Ascending aorta (tissue), 2 donors: ENCODE measurements around the gene ZNF239. TPM values are rescaled to one million over a fixed set of nuclear protein-coding genes. Genes with fewer than 3 reads are reported as not detected.

Experiments used
- DNase-seq, 2 donors: peaks; one replicate each; pipeline ENCODE4 v3.0.0-alpha.2; 2019; ENCODE audit warnings: low spot score in 2 of 2
- H3K27ac ChIP-seq, 2 donors: fragments of 200-600 bp; sonication (generic); one replicate each; pipeline ENCODE4 v1.5.1; 2016 to 2017; ENCODE audit warnings: mild to moderate bottlenecking in 1 of 2
- H3K27me3 ChIP-seq: fragments of 200-600 bp; sonication (generic); one replicate; pipeline ENCODE4 v1.5.1; 2017
- H3K36me3 ChIP-seq, 2 donors: fragments of 200-600 bp; sonication (generic); one replicate each; pipeline ENCODE4 v1.5.1; 2016
- H3K4me1 ChIP-seq, 2 donors: fragments of 200-600 bp; sonication (generic); one replicate each; pipeline ENCODE4 v1.5.1; 2016 to 2017; ENCODE audit warnings: mild to moderate bottlenecking in 1 of 2
- H3K4me3 ChIP-seq, 2 donors: fragments of 200-600 bp; sonication (generic); one replicate each; pipeline ENCODE4 v1.5.1; 2016 to 2017; ENCODE audit warnings: mild to moderate bottlenecking in 1 of 2
- H3K9me3 ChIP-seq, 2 donors: fragments of 200-600 bp; sonication (generic); one replicate each; pipeline ENCODE4 v1.5.1; 2016
- CTCF ChIP-seq, 3 experiments: fragments of 200-600 bp in 2 of 3; fragments of 450-650 bp in 1 of 3; sonication (generic) in 2 of 3; IDR thresholded peaks; one replicate each; pipeline ENCODE4 v1.5.1; 2016 to 2019; ENCODE audit warnings: antibody characterized with exemption in 3 of 3, mild to moderate bottlenecking in 1 of 3, moderate library complexity in 1 of 3
- intact Hi-C: fragments of 100-400 bp; cut with DNase I; formaldehyde crosslinking; loops from one replicate; pipeline ENCODE4 v1.15.1; 2023
- total RNA-seq: library from RNA; depleted of rRNA; stranded (reverse); fragments of >200 nt; gene quantifications from one replicate; pipeline ENCODE4 v1.1.0, GENCODE V29; 2016

ZNF239 gene
- total RNA-seq, 1 donor from 2014 or later: 7.1 TPM

GRCh38 chr10:43524434-43525247, 49.8 kb downstream of the ZNF239 start:
- no peaks in the 10 kb centered on the region for H3K36me3 ChIP-seq
- intact Hi-C loops: no loop called here
- H3K4me3 ChIP-seq: no peak overlapping the region
- no peaks in the 10 kb centered on the region for H3K27me3 ChIP-seq
- H3K27ac ChIP-seq: no peak overlapping the region
- no peak for TF ChIP-seq CTCF (IDR thresholded peaks at IDR 0.05)
- H3K9me3 ChIP-seq: peaks cover 22 to 68% of the 10 kb centered on the region in 2 donors
- no peaks in the 10 kb centered on the region for H3K4me1 ChIP-seq
- DNase-seq: no peak

Other genes with a start within 250 kb of the ZNF239 start
- gene FXYD4, start 203.0 kb downstream of the ZNF239 start, total RNA-seq: not detected
- 101 TPM for gene HNRNPF, start 165.4 kb downstream of the ZNF239 start, total RNA-seq
- gene ZNF487, start 137.5 kb downstream of the ZNF239 start, total RNA-seq: 3.9 TPM
- gene ZNF485, start 31.8 kb upstream of the ZNF239 start, total RNA-seq: 0.43 TPM
- gene ZNF32, start 74.3 kb upstream of the ZNF239 start, total RNA-seq: 10.9 TPM